SK-N-SH (cell line): ENCODE data around the gene DPAGT1. TPM values are rescaled to one million over a fixed set of nuclear protein-coding genes. Genes with fewer than 3 reads are reported as not detected.
A peak's percentile ranks its signal among the peaks of the same experiment; 100 is the strongest.

Experiments
- CTCF ChIA-PET: fragments of 300-600, 350-600 bp; formaldehyde crosslinking; extraction: SDS; loops from one replicate; lab custom pipeline; 2021; lab: Yijun Ruan, JAX
- POLR2A ChIA-PET: fragments of 350-600 bp; sonication (Branson Sonifier 250); formaldehyde crosslinking; extraction: SDS; loops from one replicate; lab custom pipeline; 2020; ENCODE audit warnings: antibody characterized with exemption, inconsistent platforms; lab: Yijun Ruan, JAX
- DNase-seq: peaks from one replicate; pipeline ENCODE4 v3.0.0; 2012
- H2AFZ ChIP-seq: fragments of 200-600 bp; sonication (generic); 2 replicates; pipeline ENCODE4 v1.8.1; 2016; ENCODE audit warnings: antibody characterized with exemption, mild to moderate bottlenecking, low read depth
- H3F3A ChIP-seq: fragments of 200-600 bp; sonication (generic); replicated peaks from 2 replicates; pipeline ENCODE3; 2016; ENCODE audit warnings: antibody characterized with exemption, mild to moderate bottlenecking; ENCODE audit not compliant: insufficient read depth
- H3K27ac ChIP-seq, 2 experiments: fragments of 200-500 bp in 1 of 2; fragments of 200-600 bp in 1 of 2; sonication (Bioruptor generic) in 1 of 2; sonication (generic), shearing (Covaris generic) in 1 of 2; 2 replicates each; pipeline versions ENCODE4 v1.5.1 to v1.6.1; 2014 to 2016; ENCODE audit warnings: low read depth in 2 of 2, inconsistent platforms in 1 of 2, low read length in 1 of 2, mild to moderate bottlenecking in 1 of 2, mixed read lengths in 1 of 2
- H3K27me3 ChIP-seq: fragments of 200-600 bp; sonication (generic), shearing (Covaris generic); 2 replicates; pipeline ENCODE4 v1.6.1; 2016; ENCODE audit warnings: mixed run types; ENCODE audit not compliant: insufficient read depth
- H3K36me3 ChIP-seq, 2 experiments: fragments of 200-500 bp in 1 of 2; fragments of 200-600 bp in 1 of 2; sonication (Bioruptor generic) in 1 of 2; sonication (generic) in 1 of 2; replicated peaks in 1 of 2; 2 replicates each; pipeline versions ENCODE3 to v1.5.1; 2014 to 2016; ENCODE audit warnings: low read length in 1 of 2, mild to moderate bottlenecking in 1 of 2; ENCODE audit not compliant: insufficient read depth in 2 of 2, control insufficient read depth in 1 of 2
- H3K4me1 ChIP-seq, 2 experiments: fragments of 200-500 bp in 1 of 2; fragments of 200-600 bp in 1 of 2; sonication (Bioruptor generic) in 1 of 2; sonication (generic), shearing (Covaris generic) in 1 of 2; 2 replicates each; pipeline versions ENCODE4 v1.5.1 to v1.6.1; 2014 to 2016; ENCODE audit warnings: low read depth in 1 of 2, low read length in 1 of 2, mixed run types in 1 of 2; ENCODE audit not compliant: insufficient read depth in 2 of 2, control insufficient read depth in 1 of 2
- H3K4me2 ChIP-seq: fragments of 200-600 bp; sonication (generic), shearing (Covaris generic); 2 replicates; pipeline ENCODE4 v1.6.1; 2017; ENCODE audit warnings: mixed run types
- H3K4me3 ChIP-seq, 2 experiments: fragments of 200-500 bp in 1 of 2; fragments of 200-600 bp in 1 of 2; sonication (Bioruptor generic) in 1 of 2; sonication (generic), shearing (Covaris generic) in 1 of 2; 2 replicates each; pipeline versions ENCODE4 v1.5.1 to v1.8.1; 2014 to 2016; ENCODE audit warnings: low read depth in 2 of 2, inconsistent platforms in 1 of 2, low read length in 1 of 2, mild to moderate bottlenecking in 1 of 2, mixed read lengths in 1 of 2, moderate library complexity in 1 of 2
- H3K79me2 ChIP-seq: fragments of 200-600 bp; sonication (generic); 2 replicates; pipeline ENCODE4 v1.8.1; 2017; ENCODE audit warnings: mild to moderate bottlenecking; ENCODE audit not compliant: insufficient read depth
- H3K9ac ChIP-seq: fragments of 200-600 bp; sonication (generic); 2 replicates; pipeline ENCODE4 v1.6.1; 2017; ENCODE audit warnings: mixed run types
- H3K9me2 ChIP-seq: fragments of 200-600 bp; sonication (generic); 2 replicates; pipeline ENCODE4 v1.6.1; 2017; ENCODE audit warnings: mixed run types
- H3K9me3 ChIP-seq: fragments of 200-600 bp; sonication (generic); 2 replicates; pipeline ENCODE4 v1.6.1; 2017; ENCODE audit warnings: mixed run types, mild to moderate bottlenecking, moderate library complexity
- H4K20me1 ChIP-seq: fragments of 200-600 bp; sonication (generic); 2 replicates; pipeline ENCODE4 v1.6.1; 2017; ENCODE audit warnings: mild to moderate bottlenecking, mixed run types; ENCODE audit not compliant: insufficient read depth
- CTCF ChIP-seq: fragments of 200-600 bp; sonication (generic); IDR thresholded peaks from 2 replicates; pipeline ENCODE4 v1.6.1; 2017; ENCODE audit warnings: antibody characterized with exemption, mild to moderate bottlenecking, moderate library complexity
- EP300 ChIP-seq, 2 experiments: IDR thresholded peaks; 2 replicates each; pipeline versions ENCODE4 v1.4.0 to v1.6.1; 2012; ENCODE audit warnings: borderline replicate concordance in 1 of 2, low read depth in 1 of 2, low read length in 1 of 2
- FOSL2 ChIP-seq: IDR thresholded peaks from 2 replicates; pipeline ENCODE4 v1.4.0; 2012; ENCODE audit warnings: low read depth, mild to moderate bottlenecking, moderate library complexity, borderline replicate concordance
- FOXM1 ChIP-seq: IDR thresholded peaks from 2 replicates; pipeline ENCODE4 v1.4.0; 2012; ENCODE audit warnings: low read depth, mild to moderate bottlenecking
- GATA2 ChIP-seq: sonication (generic); formaldehyde crosslinking; IDR thresholded peaks from 2 replicates; pipeline ENCODE4 v1.5.0; 2020; ENCODE audit warnings: mild to moderate bottlenecking, missing genetic modification reagents
- PBX3 ChIP-seq: IDR thresholded peaks from 2 replicates; pipeline ENCODE4; 2012
- RAD21 ChIP-seq: IDR thresholded peaks from 2 replicates; pipeline ENCODE4 v1.6.1; 2012; ENCODE audit warnings: mild to moderate bottlenecking, low read length
- REST ChIP-seq: IDR thresholded peaks from 2 replicates; pipeline ENCODE4 v1.6.1; 2012; ENCODE audit warnings: mild to moderate bottlenecking, low read depth, low read length, moderate library complexity
- SMC3 ChIP-seq: IDR thresholded peaks from 2 replicates; pipeline ENCODE4 v1.6.1; 2012; ENCODE audit warnings: low read depth, low read length, improper control_type of control experiment
- TAF1 ChIP-seq: IDR thresholded peaks from 2 replicates; pipeline ENCODE4 v1.6.1; 2012; ENCODE audit warnings: low read depth, mild to moderate bottlenecking, low read length, moderate library complexity, borderline replicate concordance
- whole genome bisulfite sequencing: methylation state at CpG from one replicate; pipeline ENCODE4 v1.1.6; 2017; ENCODE audit warnings: low lambda C conversion rate; 5-methylcytosine and 5-hydroxymethylcytosine counted together
- polyA plus RNA-seq, 3 experiments: library from polyadenylated mRNA; depleted of rRNA; stranded (reverse); fragments of >200 nt; gene quantifications; 2 replicates each; pipeline ENCODE4 v1.2.3, GENCODE V29; 2012

DPAGT1 gene
- polyA plus RNA-seq, 1 of the 3 experiments (the other 2 are of a cell fraction) = 99.5 TPM

- Histone ChIP-seq H3K27ac (no peak overlapping the region), H3K9me3 (no peaks in the 10 kb centered on the region), H3K79me2 (peaks cover 39% of the 10 kb centered on the region), H2AFZ (no peak overlapping the region), H3K27me3 (no peaks in the 10 kb centered on the region), H4K20me1 (no peaks in the 10 kb centered on the region), H3K4me1 (peaks cover 5 to 6% of the 10 kb centered on the region in 2 experiments; a peak in 2 of 4 replicates), H3K4me2 (no peak overlapping the region), H3F3A (peaks cover 23% of the 10 kb centered on the region), H3K4me3 (no peak overlapping the region), H3K9ac (no peak overlapping the region), H3K9me2 (no peaks in the 10 kb centered on the region), H3K36me3 (peaks cover 7% of the 10 kb centered on the region in 2 experiments)
- CTCF ChIA-PET = interaction anchor here (1.8 kb wide), 2 partner anchors 9 to 34 kb away, joined by 7 read pairs; partner anchors contain the start of gene HYOU1
- peak; percentile 52 for DNase-seq
- POLR2A ChIA-PET = no interaction called here
- WGBS = 73% methylated on average over 4 of the region's 4 CpGs
- TF ChIP-seq GATA2 (peak; percentile 55), RAD21 (peak; percentile 47), EP300 (IDR thresholded peaks at IDR 0.05; ENCODE audit: borderline replicate concordance in 1 of 2, low read depth in 1 of 2, low read length in 1 of 2) (no peak), SMC3 (peak; percentile 39; the same call in 1 of the 2 replicates), FOXM1 (no peak), CTCF (peak; percentile 55)
- TF ChIP-seq, all 33 proteins: peak for 4
These were observed 36.3 kb downstream of the DPAGT1 start for GRCh38 chr11:119065369-119065768.

- 83% methylated on average over 5 of the region's 5 CpGs for WGBS
- CTCF ChIA-PET = interaction anchor here (1.4 kb wide), 1 partner anchor 40 kb away, joined by 3 read pairs; no protein-coding TSS in a partner anchor
- Histone ChIP-seq H3K4me2 (no peak overlapping the region), H2AFZ (no peak overlapping the region), H3K9me3 (no peaks in the 10 kb centered on the region), H3K9ac (no peak overlapping the region), H3K36me3 (peaks cover 0 to 4% of the 10 kb centered on the region in 2 experiments), H3K4me1 (peaks cover 4 to 9% of the 10 kb centered on the region in 2 experiments; a peak in 2 of 4 replicates), H3F3A (peaks cover 23% of the 10 kb centered on the region), H3K27ac (no peak overlapping the region), H3K27me3 (no peaks in the 10 kb centered on the region), H3K79me2 (peaks cover 22% of the 10 kb centered on the region), H3K9me2 (no peaks in the 10 kb centered on the region), H3K4me3 (no peak overlapping the region), H4K20me1 (no peaks in the 10 kb centered on the region)
- POLR2A ChIA-PET = no interaction called here
- TF ChIP-seq CTCF (no peak), PBX3 (no peak), REST (no peak), TAF1 (no peak), FOSL2 (no peak)
- DNase-seq = no peak
These were observed 38.9 kb downstream of the DPAGT1 start for GRCh38 chr11:119062779-119063178.
